Activated CD4-positive, alpha-beta T cell treated with anti-CD3 and anti-CD28 coated beads, Interleukin-2, amount 50 U/mL, for 4 hours (primary cell): ENCODE results near the gene PRMT3.
"Not testable (repeated sequence)": the region's sequence is repeated elsewhere in the genome, so short reads cannot be mapped to it uniquely, and the experiment has no call there.

Experiments used
- DNase-seq, 2 experiments: peaks; one replicate each; pipeline ENCODE4 v3.0.0-alpha.2; 2020

The PRMT3 gene

DNA sequence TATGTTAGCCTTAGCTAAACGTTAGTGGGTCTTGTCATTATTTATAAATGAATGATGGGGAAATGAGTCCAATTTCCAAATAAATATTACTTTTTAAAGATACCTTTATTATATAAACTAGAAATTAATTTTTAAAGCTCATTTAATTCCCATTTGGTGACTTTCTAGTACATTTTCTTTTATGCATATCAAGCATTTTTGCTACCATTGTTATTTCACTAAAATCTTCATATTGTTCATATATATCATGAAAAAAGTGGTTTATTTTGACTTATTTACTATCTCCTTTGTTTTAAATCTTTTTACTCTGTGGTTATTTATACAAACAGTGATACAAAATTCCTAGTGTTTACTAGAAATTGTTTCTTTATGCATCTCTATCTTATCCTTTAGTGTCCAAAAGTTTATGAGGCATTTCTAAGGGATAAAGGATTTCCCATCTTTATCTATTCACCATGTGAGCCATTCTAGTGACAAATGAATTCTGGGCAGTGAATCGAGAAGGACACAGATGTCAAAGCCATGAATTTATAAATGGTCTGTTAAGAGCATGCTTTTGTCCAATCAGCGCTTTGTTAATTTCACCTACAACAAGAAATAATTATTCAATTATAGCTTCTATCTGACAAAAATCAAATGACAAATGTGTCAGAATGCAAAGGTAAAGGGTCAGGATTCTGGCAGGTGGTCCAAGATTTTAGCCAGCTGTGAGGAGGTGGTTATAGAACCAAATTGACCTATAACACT is 70.6 kb downstream of the PRMT3 start:
- no peak for DNase-seq

GRCh38 chr11:20458905-20459632 is 71.6 kb downstream of the PRMT3 start:
- no peak for DNase-seq

DNA sequence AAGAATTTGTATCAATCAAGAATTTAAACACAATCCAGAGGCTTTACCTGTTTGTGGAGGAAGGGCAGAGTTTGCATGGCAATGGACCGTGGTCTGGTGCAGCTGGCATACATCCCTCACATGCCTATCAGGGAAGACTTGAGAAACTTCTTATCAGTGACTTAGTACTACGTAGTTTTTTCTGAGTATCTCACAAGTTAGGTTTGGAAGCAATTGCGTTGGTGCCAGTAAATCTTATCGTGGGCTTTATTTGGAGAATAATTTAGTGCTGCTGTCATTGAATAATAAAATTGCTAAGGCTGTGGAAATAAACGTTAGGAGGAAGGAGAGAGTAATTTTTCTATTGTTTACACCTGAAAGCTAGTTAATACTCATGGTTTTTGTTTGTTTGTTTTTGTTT is 72.3 kb downstream of the PRMT3 start:
- DNase-seq, result no peak

DNA sequence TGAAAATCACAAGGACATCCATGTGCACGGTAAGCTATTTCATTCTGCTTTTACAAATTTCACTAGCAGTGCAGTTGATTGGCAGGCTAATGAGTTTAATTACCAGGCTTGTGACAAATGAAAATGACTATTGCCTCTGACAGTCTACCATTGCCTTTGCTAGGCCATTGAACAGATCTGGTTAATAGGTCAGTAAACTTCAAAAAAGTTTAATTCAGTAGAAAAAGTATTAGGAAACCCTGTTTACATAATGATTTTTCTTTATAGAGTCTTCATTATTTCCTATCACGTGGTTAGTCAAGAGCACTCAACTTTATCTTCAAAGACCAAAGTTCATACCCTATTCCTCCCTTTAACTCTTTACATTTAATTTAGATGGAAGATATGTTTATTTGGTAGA is 77.0 kb downstream of the PRMT3 start:
- no peak for DNase-seq

DNA sequence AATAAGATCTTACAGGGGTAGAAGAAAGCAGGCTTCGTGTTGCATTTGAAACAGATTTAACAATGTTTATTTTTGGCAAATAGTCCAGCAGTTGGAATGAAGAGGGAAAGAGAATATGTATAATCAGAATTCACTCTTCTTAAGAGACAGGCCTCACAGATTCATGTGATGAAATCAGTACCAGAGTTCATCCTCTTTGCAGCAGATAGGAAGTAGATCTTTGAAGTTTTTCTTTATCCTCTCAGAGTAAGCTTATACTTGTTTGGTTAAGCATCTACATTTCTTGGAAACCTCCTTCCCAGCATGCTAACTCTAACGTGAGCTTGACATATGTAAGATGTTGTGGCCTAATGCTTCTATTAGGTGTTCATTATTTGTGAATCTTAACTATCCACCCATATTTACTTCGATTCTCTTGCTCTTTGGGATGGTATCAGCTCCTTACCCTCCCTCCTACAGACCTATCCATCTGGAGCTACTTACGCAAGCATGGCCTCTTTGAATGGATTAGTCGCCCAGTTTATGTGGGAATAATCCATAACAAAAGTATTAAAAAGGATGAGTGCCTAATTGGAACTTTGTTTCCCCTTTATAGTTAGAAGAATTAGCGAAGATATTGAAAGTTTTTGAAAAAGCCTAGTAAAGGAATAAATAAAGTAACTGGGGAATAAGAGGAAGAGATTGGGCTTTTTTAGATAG is 80.1 kb downstream of the PRMT3 start:
- DNase-seq, result no peak

GRCh38 chr11:20470348-20470747 is 82.8 kb downstream of the PRMT3 start:
- no peak for DNase-seq

DNA sequence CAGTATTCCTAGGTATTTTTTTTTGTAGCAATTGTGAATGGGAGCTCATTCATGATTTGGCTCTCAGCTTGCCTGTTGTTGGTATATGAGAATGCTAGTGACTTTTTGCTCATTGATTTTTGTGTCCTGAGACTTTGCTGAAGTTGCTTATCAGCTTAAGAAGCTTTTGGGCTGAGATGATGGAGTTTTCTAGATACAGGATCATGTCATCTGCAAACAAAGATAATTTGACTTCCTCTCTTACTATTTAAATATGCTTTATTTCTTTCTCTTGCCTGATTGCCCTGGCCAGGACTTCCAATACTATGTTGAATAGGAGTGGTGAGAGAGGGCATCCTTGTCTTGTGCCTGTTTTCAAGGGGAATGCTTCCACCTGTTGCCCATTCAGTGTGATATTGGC is 84.4 kb downstream of the PRMT3 start:
- DNase-seq, result not testable (repeated sequence)

DNA sequence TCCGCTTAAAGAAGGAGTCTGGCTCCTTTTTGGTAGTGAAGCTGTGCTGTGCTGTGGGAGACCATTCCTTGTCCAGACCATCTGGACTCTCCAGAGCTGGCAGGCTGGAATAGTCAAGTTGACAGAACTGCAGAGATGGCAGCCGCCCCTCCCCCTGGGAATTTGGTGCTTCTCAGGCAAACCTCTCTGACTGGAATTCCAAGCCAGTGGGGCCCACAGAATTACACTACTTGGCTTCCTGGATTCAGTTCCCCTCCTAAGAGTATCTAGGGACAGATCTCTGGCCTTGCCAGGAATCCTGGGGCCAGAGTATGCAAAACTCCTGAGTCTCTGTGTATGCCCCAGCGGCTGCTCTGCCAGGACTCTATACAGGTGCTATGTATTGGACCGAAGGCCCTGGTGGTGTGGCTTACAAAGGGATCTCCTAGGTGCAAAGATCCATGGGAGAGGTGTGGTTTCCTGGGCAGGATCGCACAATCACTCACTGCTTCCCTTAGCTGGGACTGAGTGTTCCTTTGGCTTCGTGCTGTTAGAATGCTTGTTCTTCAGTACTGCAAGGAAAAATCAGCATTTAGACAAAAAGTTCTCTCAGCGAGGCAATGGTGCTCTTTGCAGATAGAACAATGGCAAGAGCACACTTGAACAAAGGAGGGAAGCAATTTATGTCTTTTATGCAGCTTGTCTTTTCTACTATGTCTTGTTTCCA is 86.8 kb downstream of the PRMT3 start:
- DNase-seq, result no peak

- DNase-seq, result no peak
Observed at GRCh38 chr11:20474882-20475517, 87.5 kb downstream of the PRMT3 start.

GRCh38 chr11:20477418-20478090 is 90.0 kb downstream of the PRMT3 start:
- no peak for DNase-seq

DNA sequence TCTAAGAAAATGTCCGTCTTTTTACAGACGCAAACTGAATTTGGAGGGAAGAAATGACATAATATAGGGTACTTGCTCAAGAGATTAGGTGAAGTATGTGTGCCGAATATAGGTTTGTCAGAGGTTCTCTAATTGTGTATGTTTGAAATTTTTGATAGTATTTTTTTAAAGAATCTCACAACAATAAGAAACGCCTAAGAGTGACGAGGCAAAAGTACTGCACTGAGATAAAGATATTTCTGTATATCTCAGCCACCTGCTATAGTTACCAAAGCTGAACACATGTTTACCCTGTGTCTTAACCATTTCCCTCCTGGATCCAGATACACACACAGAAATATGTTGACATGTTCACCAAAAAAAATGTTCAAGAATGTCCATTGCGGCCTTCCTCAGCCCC is 92.0 kb downstream of the PRMT3 start:
- DNase-seq, result no peak

- DNase-seq, result no peak
Observed at GRCh38 chr11:20483931-20484330, 96.4 kb downstream of the PRMT3 start.

GRCh38 chr11:20484416-20484815 is 96.9 kb downstream of the PRMT3 start:
- DNase-seq, result not testable (repeated sequence)

DNA sequence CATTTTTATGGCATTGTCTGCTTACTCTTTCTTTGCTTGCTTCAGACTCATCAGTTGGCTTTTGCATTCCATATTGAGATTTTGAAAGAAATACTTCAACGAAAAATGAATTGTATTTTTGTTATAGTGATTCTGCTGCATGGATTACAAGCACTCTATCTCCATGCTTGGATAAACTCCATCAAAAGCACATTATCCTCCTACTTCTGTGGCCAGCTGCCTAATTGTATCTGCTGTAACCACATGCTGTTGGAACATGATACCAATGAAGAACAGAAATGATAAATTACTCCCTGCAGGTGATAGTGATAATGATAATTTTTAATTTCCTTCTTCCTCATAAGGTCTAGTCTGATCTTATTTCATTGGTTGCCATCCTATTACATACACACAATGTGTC is 100.8 kb downstream of the PRMT3 start:
- DNase-seq, result no peak

- no peak for DNase-seq
Observed at GRCh38 chr11:20489948-20490347, 102.4 kb downstream of the PRMT3 start.

DNA sequence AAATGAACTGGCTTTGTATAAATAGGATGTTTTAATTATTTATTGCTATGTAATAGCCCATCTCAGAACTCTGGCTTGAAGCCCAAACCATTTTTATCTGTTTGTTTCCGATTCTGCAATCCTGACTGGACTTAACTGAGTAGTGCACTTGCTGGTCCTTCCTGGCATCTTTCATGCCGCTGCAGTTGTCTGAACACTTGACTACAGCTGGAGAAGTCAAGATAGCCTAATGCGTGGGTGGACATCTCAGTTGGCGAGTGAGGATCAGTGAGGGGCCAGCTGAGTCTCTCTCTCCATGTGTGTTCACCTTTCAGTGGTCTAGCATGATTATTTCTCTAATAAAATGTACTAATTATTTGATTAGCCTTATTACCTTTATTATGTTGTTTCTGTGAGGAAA is 105.8 kb downstream of the PRMT3 start:
- DNase-seq, result no peak

DNA sequence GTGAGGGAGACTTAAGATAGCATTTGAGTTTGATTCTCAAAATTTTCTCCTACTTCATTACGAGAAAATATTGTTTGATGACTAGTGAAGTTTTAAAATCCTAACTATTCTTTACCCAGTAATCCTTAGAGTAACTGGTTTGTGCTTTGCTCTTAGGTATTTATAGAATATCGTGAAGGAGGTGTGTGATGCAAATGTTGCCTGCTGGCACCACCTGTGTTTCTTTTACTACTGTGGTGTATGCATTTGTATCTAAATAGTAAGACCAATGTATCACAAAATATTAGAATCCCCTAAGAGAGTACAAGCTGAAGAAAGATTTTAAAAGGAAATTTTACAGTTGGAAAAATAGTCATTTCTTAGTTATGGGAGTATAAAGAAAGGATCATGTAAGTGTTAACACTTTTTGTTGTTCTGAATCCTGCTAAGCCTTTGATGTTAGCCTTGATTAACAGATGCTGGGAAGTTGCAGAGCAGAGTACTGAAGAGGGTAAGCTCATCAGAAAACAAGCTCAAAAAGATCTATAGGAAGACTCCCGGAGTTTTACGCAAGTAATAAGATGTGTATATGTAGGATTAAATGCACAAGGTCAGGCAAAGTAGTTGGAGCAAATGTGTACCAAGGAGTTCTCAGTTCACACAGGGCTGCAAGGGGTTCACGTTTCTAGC is 109.7 kb downstream of the PRMT3 start:
- no peak for DNase-seq

GRCh38 chr11:20501252-20501651 is 113.7 kb downstream of the PRMT3 start:
- DNase-seq, result no peak

DNA sequence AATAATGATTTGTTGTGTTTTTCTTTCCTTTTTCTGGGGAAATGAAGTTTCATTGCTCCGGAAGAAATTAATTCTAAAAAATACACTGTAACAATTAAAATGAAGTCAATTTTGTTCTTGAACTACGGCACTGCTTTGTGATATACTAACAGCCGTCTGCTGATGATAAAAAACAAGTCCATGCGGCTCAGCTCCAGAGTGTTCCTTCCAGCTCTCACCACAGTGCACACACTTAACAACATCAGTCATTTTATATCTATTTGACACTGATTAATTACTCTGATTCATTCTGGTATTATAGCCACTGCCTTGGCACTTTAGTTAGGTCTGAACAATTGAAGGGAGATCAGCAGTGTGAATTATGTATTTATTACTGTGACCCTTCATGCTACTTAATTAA is 114.5 kb downstream of the PRMT3 start:
- DNase-seq, result no peak

- DNase-seq, result no peak
Observed at GRCh38 chr11:20511982-20512381, 124.5 kb downstream of the PRMT3 start.

GRCh38 chr11:20512869-20513268 is 125.4 kb downstream of the PRMT3 start:
- DNase-seq, result no peak
